Measurements from ENCODE around the gene ATG2A.

ATG2A gene

GRCh38 chr11:64867748-64868462 is 49.1 kb downstream of the ATG2A start:
- TF ChIP-seq POLR2AphosphoS5 (IDR thresholded peaks at IDR 0.05; ENCODE audit: low read depth, low read length) = no peak
- TF ChIP-seq POLR2A (IDR thresholded peaks at IDR 0.05; ENCODE audit: low read depth, low read length) = 0 out of 2 replicates have a peak, but pooled peaks have one; percentile 9
- TF ChIP-seq SPI1 (IDR thresholded peaks at IDR 0.05; ENCODE audit: low read depth, low read length) = no peak
- TF ChIP-seq PAX5 (IDR thresholded peaks at IDR 0.05; ENCODE audit: insufficient read depth, low read length, severe bottlenecking) = no peak
- DNase-seq (ENCODE audit: insufficient read length, low spot score) (no peak), FAIRE-seq (no peak)

DNA sequence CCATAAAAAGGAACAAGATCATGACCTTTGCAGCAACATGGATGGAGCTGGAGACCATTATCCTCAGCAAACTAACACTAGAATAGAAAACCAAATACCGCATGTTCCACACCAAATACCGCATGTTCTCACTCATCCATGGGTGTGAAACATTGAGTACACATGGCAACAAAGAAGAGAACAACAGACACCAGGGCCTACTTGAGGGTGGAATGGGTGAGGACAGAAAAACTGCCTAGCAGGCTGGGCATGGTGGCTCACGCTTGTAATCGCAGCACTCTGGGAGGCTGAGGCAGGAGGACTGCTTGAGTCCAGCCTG is 50.9 kb downstream of the ATG2A start:
- FAIRE-seq (no peak), DNase-seq (ENCODE audit: insufficient read length, low spot score) (no peak)
- TF ChIP-seq POLR2AphosphoS5 (IDR thresholded peaks at IDR 0.05; ENCODE audit: low read depth, low read length) (0 out of 2 replicates have a peak, but pooled peaks have one; percentile 44), SPI1 (IDR thresholded peaks at IDR 0.05; ENCODE audit: low read depth, low read length) (no peak)

DNA sequence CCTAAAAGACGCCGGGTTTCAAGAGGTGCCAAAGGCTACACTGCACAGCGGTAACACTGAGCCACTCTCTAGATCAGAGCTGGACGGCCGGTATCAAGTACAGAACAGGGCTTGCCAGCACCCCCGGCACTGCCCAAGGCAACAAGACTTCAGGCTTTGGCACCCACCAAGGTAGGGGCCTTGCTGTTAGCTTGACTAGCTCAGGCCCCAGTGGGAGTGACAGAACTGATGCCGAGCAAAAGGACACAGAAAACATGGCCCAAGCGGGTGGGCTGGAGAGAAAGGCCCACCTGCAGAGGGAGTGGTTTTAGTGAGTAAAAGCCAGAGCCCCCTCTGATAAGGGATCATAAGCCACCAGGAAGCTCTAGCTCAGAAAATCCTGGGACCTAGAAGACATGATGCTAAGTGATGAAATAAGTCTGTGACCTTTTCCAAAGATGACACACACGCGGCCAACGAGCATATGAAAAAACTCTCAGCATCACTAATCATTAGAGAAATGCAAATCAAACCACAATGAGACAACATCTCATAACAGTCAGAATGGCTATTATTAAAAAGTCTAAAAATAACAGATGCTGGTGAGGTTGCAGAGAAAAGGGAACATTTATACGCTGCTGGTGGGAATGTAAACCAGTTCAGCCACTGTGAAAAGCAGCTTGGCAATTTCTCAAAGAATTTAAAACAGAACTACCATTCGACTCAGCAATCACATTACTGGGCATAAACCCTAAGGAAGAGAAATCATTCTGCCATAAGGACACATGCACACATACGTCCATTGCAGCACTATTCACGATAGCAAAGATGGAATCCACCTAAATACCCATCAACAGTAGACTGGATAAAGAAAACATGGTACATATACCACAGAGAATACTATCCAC is 51.5 kb downstream of the ATG2A start:
- TF ChIP-seq POU2F2 (IDR thresholded peaks at IDR 0.05; ENCODE audit: low read depth, low read length) (no peak; the same call in 1 of the 2 replicates), TAF1 (IDR thresholded peaks at IDR 0.05; ENCODE audit: low read depth, low read length) (no peak), PAX5 (IDR thresholded peaks at IDR 0.05; ENCODE audit: insufficient read depth, low read length, severe bottlenecking) (no peak), SPI1 (IDR thresholded peaks at IDR 0.05; ENCODE audit: low read depth, low read length) (no peak), POLR2A (IDR thresholded peaks at IDR 0.05; ENCODE audit: low read depth, low read length) (peak; percentile 26), POLR2AphosphoS5 (IDR thresholded peaks at IDR 0.05; ENCODE audit: low read depth, low read length) (peak; percentile 42; the same call in 1 of the 2 replicates)
- FAIRE-seq (peak; percentile 95), DNase-seq (ENCODE audit: insufficient read length, low spot score) (no peak)

GRCh38 chr11:64864473-64865285 is 52.3 kb downstream of the ATG2A start:
- no peak for DNase-seq (ENCODE audit: insufficient read length, low spot score)
- FAIRE-seq = no peak
- no peak for TF ChIP-seq SPI1 (IDR thresholded peaks at IDR 0.05; ENCODE audit: low read depth, low read length)
- TF ChIP-seq TAF1 (IDR thresholded peaks at IDR 0.05; ENCODE audit: low read depth, low read length) = peak; percentile 50; the same call in 1 of the 2 replicates
- no peak; the same call in 1 of the 2 replicates for TF ChIP-seq POLR2A (IDR thresholded peaks at IDR 0.05; ENCODE audit: low read depth, low read length)

- DNase-seq (ENCODE audit: insufficient read length, low spot score) (no peak), FAIRE-seq (no peak)
- TF ChIP-seq POLR2AphosphoS5 (IDR thresholded peaks at IDR 0.05; ENCODE audit: low read depth, low read length) (no peak), PAX5 (IDR thresholded peaks at IDR 0.05; ENCODE audit: insufficient read depth, low read length, severe bottlenecking) (no peak), SPI1 (IDR thresholded peaks at IDR 0.05; ENCODE audit: low read depth, low read length) (no peak), POU2F2 (IDR thresholded peaks at IDR 0.05; ENCODE audit: low read depth, low read length) (no peak), TAF1 (IDR thresholded peaks at IDR 0.05; ENCODE audit: low read depth, low read length) (no peak), POLR2A (IDR thresholded peaks at IDR 0.05; ENCODE audit: low read depth, low read length) (no peak)
Observed at GRCh38 chr11:64864135-64864472, 52.9 kb downstream of the ATG2A start.

DNA sequence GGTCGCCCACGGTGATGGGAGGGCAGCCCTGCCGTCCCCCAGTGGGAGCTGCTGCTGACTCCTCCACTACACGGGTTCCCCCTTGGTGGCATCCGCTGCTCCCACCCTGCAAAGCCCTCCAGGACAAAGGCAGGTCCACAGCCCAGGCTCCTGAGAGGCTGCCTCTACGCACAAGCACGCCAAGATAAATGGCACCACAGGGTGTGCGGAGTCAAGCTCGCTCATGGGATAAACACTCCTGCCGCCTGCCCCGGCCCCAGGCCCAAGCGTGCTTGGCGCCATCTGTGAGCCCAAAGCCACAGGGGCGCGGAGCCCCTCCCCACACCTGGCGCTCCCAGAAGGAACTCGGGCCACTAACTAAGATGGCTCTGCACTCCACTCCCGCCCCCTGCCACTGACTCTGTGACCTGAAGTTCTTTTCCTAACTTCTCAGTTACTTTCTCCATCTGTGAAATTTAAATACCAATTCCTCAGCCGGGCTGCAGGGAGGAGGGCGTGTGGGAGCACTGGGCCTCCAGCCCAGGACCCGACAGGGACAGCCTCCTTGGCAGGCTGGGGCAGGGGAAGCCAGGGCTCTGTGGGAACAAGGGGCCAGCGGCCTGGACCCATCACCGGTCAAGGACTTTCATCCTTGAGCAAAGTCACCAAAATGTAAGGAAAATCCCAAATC is 53.5 kb downstream of the ATG2A start:
- TF ChIP-seq POLR2A (IDR thresholded peaks at IDR 0.05; ENCODE audit: low read depth, low read length) = no peak
- TF ChIP-seq POU2F2 (IDR thresholded peaks at IDR 0.05; ENCODE audit: low read depth, low read length) = no peak
- TF ChIP-seq TAF1 (IDR thresholded peaks at IDR 0.05; ENCODE audit: low read depth, low read length) = no peak
- no peak for TF ChIP-seq SPI1 (IDR thresholded peaks at IDR 0.05; ENCODE audit: low read depth, low read length)
- no peak for TF ChIP-seq POLR2AphosphoS5 (IDR thresholded peaks at IDR 0.05; ENCODE audit: low read depth, low read length)
- TF ChIP-seq PAX5 (IDR thresholded peaks at IDR 0.05; ENCODE audit: insufficient read depth, low read length, severe bottlenecking) = no peak
- no peak for FAIRE-seq
- DNase-seq (ENCODE audit: insufficient read length, low spot score) = no peak

GRCh38 chr11:64862987-64863390 is 54.0 kb downstream of the ATG2A start:
- no peak for DNase-seq (ENCODE audit: insufficient read length, low spot score)
- FAIRE-seq = no peak
- TF ChIP-seq TAF1 (IDR thresholded peaks at IDR 0.05; ENCODE audit: low read depth, low read length) (no peak), POU2F2 (IDR thresholded peaks at IDR 0.05; ENCODE audit: low read depth, low read length) (no peak), POLR2AphosphoS5 (IDR thresholded peaks at IDR 0.05; ENCODE audit: low read depth, low read length) (no peak), SPI1 (IDR thresholded peaks at IDR 0.05; ENCODE audit: low read depth, low read length) (no peak), POLR2A (IDR thresholded peaks at IDR 0.05; ENCODE audit: low read depth, low read length) (no peak; the same call in 1 of the 2 replicates), PAX5 (IDR thresholded peaks at IDR 0.05; ENCODE audit: insufficient read depth, low read length, severe bottlenecking) (no peak)

GRCh38 chr11:64861227-64861975 is 55.6 kb downstream of the ATG2A start:
- no peak for DNase-seq (ENCODE audit: insufficient read length, low spot score)
- FAIRE-seq = no peak
- TF ChIP-seq TAF1 (IDR thresholded peaks at IDR 0.05; ENCODE audit: low read depth, low read length) (no peak), SPI1 (IDR thresholded peaks at IDR 0.05; ENCODE audit: low read depth, low read length) (peak; percentile 85)

Data from GM12891 (cell line).